Measurements from ENCODE around the gene HSDL2.
"Not testable (repeated sequence)": the region's sequence is repeated elsewhere in the genome, so short reads cannot be mapped to it uniquely, and the experiment has no call there.

The HSDL2 gene

DNA sequence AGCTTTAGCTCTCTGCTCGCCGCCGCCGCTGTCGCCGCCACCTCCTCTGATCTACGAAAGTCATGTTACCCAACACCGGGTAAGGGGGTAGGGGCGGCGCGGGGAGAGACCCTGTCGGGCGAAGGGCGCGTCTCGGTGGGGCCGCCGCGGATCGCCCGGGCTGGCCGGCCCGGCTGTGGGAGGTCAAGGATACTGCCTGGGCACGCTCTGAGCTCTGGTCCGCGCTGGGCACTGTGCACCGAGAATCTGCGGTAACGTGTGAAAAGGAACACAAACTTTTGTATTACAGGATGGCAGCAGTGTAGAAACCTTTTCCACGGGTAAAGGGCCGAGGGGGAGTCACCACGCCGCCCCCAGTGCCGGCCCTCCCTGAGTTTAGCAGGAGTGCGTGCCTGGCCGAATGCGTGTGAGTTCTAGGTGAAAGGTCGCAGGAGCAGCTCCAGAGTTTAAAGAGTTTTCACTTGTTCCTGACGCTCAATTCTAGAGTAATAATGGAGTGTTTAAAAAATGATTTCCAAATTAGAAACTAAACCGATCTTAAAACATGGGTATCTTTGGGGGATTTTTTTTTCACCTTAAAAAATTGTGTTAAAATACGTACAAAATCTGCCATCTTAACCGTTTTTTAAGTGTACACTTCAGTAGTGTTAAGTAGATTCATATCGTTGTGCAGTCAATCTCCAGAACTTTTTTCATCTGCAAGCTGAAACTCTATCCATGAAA is at the start of gene HSDL2:
Gene HSDL2, plus strand, starts transcription at position 7 of the 723 bp plus-strand sequence. Its CDS starts 56 bp downstream, at position 63.
- DNase-seq, result no peak

DNA sequence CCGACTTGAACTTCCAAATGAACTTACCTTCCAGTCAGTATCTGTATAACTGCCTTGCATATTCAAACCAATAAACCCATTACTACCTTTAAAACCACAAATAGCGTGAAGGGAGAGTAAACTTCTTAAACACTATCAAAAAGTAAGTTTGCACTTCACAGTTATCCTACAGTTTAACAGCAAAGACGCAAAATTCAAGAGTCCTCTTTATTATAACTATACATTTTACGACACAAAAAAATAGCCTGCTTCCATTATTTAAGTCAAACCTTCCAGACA is 48.3 kb upstream of the HSDL2 start:
- DNase-seq, result no peak

DNA sequence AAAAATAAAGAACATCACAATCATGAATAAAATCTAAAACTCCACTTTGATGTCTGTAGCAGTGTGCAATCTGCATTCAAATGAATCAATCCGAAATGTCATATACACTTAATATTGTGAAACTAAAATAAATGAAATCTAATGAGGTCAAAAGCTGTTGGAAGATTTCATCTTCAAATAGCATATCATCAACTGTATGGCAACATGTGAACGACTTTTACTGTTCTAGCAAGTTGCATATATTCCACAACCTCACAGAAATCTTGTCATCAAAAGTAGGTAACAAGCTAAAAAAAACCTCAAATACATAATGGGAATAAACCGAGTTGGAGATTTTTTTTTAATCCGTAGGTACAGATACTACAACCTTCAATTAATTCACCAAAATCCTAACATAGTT is 47.7 kb upstream of the HSDL2 start:
- DNase-seq, result no peak

DNA sequence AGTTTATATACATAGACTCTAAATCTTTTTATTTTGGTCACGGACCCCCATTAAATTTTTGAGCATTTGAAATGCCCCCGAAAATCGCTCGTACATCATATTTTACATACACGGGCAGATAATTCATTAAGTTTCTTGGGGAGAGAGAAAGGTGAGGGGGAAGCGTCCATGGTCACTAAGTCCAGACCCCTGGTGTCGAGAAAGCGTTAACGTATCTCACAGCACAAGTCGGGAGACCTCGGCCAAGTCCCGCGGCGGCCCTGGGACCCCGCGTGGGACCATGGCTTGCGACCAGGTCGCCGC is 47.3 kb upstream of the HSDL2 start:
- DNase-seq, result no peak

DNA sequence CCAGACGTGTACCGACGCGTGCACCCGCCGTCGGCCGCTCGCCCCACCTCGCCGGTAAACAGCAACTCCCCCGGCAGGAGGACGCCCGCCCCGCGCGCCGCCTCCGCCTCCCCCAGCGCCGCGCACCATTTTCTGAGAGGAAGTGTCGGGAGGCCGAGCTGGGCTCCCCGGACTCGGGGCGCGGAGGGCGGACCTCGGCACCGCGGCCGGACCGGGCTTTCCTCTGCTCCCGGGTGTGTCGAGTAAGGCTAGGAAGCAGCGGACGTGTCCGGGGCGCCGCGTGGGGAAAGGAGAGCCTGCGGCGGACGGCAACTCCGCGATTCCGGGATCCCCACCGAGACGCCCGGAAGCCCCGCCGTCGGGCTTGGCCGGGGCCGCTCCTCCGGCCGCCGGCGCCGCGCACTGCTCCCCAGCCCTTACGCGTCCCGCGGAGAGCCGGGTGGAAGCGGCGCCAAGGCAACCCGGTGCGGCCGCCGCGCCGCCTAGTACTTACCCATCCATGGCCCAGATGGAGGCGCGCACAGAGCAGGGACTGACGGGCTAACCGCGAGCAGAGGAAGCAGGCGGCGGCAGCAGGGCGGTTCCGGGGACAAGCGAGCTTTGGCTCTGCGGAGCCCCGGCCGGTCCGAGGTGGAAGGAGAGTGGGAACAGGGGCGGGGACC is 46.8 kb upstream of the HSDL2 start, which contains the start of gene PTBP3:
Gene PTBP3, minus strand, starts transcription at position 643 of the 662 bp plus-strand sequence. CDS start 35,754 bp downstream, outside the sequence.
- DNase-seq, result peak; percentile 81

DNA sequence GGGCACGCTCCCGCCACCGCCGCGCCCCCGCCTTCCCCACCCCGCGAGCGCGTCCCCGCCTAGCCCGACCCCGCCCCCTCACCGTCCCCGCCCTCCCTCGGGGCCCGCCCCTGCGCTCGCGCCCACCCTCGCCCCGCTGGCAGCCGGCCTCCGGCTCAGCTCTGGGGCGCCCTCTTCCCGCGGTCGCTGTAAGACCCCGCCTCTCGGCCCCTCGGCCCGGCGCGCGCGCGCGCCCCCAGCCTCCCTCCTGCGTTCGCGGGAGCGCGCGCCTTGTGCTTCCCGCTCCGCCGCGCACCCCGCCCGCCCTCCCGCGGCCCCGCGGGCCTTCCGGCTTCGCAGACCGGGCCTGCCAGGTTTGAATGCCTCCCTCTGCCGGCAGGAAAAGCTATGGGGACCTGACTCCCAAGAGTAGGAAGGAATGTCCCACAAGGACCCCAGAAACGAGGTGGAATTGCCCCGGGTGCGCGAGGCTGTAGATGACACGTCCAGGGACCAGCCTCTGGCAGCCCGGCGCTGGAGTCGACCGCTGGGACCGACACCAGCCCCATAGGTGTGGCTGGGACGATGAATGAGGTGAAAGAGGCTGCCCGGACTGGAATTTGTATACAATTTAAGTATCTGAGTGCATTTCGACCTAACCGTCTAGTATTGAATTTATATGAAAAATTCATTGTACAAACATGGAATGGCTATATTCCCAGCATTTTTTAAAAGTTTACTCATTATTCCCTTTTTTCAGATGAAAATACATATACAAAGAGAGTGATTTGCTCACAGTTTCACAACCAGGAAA is 46.1 kb upstream of the HSDL2 start:
- peak; percentile 92 for DNase-seq

DNA sequence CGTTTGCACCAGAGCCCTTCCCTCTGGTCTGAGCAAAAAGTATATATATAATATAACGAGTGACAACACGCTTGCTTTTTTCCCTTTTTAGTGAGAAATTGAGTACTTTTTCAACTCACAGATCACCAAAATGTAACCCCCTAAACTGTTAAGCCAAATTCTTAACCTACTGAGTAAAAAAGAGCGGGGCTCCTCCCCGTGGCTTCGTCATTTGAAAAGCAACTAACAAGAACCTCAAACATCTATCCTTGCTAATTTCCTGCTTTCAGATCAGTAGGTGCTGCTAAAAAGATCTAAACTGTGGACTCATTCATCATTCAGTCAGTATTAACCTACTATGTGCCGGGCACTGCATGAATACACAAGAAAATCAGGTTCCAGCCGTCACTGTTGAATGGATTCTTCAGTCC is 45.5 kb upstream of the HSDL2 start:
- DNase-seq, result peak; percentile 66

DNA sequence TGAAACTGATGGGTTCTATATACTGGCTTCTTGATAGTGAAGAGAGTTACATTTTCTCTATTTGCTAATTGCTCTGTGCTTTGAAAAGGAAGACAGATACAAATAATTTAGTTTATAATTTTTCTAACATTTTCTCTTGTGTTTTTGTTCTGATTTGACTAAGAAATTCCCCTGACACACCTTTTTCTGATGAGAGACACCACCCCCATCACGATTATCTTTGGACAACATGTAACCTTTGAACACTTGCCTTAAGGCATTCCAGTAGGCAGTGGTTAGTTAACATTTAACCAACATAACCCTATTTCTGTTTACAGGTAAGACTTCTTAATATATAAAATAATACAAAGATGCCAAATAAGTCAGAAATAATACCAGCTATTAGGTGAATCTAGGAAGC is 42.4 kb upstream of the HSDL2 start:
- DNase-seq, result no peak

DNA sequence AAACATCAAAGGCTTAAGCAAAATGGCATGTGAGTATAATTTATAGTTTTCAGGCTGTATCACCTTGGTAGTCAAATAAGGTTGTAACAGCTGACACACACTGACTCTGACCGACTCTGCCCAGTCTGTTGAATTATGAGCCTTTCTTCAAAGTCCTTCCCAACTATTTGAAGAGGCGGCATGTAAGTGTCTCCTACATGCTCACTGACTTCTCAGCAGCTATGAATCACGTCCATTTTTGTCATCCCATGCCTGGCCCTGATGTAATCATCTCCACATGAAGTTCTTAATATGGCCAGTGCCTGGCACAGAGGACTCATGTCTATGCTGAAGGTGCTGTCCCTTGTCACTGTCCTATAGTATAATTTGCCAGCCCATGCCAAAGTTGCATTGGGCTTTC is 41.3 kb upstream of the HSDL2 start:
- no peak for DNase-seq

DNA sequence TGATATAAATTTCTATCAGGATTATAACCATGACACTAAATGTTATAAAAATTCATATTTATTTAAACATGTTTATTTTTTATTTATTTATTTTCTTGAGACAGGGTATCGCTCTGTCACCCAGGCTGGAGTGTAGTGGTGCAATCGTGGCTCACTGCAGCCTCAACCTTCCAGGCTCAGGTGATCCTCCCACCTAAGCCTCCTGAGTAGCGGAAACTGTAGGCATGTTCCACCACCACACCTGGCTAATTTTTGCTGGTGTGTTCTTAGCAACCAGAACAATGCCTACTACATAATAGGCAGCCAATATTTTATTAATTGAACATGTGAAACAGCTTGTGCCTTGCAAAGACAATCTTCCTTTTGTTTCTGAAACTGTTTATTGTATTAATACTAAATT is 40.0 kb upstream of the HSDL2 start:
- no peak for DNase-seq

DNA sequence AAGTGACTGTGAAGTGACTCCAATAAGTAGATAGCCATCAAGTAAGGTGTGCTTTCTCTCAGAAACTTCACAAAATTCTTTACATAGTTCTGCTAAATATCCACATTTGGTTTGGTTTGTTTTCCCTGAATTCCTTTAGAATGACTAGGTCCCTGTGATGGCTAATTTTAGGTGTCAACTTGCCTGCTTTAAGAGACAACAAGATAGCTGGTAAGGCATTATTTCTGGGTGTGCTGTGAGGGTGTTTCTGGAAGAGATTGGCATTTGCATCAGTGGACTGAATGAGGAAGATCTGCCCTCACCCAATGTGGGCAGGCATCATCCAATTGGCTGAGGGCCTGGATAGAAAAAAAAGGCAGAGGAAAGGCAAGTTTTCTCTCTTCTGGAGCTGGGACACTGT is 38.2 kb upstream of the HSDL2 start:
- DNase-seq, result no peak

DNA sequence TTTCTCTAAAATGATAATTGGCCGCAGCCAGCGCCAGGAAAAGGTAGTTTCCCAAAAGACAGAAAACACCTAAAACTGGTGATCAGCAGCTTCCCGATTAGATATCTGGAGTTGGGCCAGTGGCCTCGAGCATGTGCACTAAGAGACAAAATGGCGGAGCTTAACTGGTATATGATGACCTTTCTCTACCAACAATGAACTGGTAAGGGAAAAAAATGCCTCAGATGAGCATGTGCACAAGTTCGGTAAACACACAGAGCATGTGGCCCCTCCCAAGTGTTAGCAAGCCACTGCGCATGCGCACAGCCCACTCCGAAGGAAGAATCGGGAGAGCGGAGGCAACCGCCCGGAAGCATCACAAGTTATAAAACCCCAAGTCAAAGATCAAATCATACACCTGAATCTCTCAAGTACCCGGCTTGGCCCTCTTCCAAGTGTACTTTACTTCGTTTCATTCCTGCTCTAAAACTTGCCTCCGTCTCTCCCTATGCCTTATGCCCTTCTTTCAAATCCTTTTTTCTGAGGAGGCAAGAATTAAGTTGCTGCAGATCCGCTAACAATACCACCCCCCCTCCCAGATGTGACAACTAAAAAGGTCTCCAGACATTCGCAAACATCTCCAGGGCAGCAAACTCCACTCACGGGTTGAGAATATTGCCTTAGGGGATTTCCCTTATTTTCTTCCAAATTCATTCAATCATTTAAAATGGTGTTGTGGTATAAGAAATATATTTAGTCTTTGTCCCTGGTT is 31.5 kb upstream of the HSDL2 start:
- peak; percentile 75 for DNase-seq

DNA sequence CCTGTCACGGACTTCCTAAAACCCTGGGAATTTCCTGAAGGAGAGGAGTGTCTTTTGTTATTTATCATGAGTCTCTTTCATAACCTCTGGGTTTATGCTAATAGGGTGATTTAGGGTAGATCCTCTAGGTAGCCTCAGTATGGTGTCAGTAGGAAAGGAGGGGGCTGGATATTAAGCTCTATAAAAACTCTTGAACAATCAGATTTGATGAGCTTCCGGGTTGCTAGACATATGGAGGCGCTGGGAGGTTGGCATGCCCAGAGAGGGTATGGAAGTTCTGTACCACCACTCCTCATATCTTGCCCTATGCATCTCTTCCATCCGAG is 30.9 kb upstream of the HSDL2 start:
- no peak for DNase-seq

DNA sequence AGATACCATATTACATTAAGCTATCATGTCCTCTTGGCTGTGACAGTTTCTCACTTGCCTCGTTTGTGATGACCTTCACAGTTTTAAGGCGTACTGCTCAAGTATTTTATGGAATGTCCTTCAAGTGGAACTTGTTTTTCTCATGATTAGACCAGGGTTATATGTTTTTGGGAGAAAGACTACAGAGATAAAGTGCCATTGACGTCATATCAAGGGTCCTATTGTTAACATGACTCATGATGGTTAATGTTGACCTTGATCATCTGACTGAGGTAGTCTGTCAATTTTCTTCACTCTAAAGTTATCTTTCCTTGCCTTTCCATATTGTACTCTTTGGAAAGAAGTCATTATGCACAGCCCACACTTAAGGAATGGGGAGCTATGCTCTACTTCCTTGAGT is 28.7 kb upstream of the HSDL2 start:
- no peak for DNase-seq

DNA sequence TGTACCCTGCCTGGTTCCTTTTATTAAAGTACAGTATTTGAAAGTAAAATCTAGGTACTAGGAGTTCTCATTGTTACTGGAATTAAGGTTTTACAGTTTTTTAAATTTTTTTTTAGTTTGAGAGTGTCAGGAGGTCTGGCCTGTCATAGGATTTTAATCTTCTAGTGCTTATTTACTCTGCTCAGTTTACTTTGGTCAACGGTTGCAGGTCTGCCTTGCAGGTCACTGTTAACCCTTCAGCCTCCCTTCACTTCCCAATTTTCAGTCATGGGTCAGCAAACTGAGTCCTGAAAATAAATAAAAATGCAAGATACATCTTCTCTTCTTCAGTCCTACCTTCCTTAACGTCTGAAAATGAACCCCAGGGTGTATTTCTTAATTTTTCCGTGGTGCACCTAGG is 27.7 kb upstream of the HSDL2 start:
- DNase-seq, result no peak

DNA sequence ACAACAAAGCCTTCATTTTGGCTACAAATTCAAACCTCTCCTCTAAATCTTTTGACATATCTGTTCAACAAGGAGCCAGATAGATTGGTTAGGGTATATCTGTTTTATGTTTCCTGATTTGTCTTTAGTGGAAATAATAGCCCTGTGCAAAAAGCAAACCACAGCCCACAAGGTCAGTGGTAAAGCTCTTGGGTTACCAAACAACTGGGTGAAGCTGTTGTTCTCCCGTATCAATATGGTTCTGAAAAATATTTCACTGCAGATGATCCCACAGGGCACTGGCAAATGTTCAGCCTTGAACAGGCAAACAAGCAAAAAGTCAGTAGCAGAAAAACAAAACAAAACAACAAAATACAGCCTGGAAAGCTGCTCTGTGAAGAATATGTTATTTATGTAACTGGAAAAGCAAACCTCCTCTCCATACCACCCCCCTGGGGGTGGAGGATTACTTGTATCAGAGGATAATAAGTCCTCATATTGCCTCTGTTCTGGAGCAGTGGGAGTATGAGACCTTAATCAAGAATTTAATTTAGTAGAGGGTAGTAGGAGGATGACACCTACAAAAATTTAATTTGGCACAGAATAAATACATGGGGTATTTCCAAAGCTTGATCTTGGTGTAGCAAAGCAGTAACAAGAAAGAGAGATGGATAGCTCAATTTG is 25.7 kb upstream of the HSDL2 start:
- DNase-seq, result no peak

DNA sequence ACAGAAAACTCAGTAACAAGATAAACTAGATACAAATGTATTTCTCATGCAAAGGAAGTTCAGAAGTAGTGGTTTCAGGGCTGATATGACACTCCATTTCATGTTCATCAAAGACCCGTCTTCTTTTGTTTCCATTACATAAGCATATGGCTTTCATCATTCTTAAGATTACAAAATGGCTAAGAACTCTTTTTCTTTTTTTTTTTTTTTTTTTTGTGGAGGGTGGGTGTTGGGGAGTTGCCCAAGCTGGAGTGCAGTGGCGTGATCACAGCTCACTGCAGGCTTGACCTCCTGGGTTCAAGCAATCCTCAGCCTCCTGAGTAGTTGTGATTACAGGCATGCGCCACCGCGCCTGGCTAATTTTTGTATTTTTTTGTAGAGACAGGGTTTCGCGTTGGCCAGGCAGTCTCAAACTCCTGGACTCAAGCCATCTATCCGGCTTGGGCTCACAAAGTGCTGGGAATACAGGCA is 24.4 kb upstream of the HSDL2 start:
- no peak for DNase-seq

DNA sequence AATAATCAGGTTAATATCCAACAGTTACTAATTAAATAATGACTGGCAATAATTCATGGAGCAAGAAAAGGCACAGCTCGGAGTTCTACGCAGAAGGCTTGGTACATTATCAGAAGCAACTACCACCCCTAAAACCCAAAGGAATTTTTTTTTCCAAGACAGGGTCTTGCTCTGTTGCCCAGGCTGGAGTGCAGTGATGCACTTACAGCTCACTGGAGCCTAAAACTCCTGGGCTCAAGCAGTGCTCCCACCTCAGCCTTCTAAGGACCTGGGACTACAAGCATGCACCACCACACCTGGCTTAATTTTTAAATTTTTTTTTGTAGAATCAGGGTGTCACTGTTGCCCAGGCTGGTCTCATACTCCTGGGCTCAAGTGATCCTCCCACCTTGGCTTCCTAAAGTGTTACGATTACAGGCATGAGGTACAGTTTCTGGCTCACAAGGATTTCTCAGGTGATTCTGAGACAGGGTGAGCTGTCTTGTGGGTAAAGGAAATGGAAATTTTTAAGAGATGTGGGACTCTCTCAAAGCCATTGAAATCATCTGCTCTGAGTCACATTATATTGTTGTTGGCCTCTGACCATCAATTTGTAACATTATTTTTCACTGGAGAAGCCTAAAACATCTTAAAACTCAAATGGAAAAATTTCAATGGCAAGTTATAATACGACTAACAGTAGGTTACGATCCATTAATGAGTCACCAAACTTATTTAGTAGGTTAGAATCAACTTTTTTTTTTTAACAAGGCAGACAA is 19.7 kb upstream of the HSDL2 start:
- no peak for DNase-seq

DNA sequence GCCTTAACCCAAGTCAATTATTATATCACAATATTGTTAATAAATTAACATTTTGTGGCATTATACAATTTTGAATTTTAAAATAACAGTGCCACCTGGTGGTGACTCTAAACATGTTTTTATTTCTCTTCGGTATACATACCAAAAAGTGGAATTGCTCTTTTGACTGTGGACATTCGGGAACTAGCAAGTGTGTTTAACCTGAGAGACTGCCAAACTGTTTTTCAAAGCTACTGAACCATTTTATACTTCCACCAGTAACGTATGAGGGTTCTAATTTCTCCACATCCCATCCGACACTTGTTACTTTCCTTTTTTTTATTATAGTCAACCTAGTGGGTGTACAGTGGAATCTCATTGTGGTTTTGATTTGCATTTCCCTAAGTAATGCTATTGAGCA is 18.3 kb upstream of the HSDL2 start:
- no peak for DNase-seq

DNA sequence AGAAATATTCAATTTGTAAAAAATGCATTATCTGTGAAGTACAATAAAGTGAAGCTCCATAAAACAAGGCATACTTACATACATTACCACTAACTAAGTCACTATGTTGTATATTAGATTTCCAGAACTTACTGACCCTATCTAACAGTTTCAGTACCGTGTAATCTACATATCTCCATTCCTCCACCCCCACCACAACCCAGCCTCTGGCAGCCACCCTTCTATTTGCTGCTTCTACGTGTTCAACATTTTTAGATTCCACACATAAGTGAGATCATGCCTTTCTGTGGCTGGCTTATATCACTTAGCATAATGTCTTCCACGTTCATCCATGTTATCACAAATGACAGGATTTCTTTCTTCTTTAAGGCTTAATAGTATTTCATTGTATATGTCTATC is 15.1 kb upstream of the HSDL2 start:
- no peak for DNase-seq

DNA sequence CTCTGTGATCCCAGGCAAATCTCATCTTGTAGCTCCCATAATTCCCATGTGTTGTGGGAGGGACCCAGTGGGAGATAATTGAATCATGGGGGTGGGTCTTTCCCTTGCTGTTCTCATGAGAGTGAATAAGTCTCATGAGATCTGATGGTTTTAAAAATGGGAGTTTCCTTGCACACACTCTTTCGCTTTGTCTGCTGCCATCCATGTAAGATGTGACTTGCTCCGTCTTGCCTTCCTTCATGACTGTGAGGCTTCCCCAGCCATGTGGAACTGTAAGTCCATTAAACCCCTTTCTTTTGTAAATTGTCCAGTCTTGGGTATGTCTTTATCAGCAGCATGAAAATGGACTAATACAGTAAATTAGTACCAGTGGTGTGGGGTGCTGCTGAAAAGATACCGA is 14.7 kb upstream of the HSDL2 start:
- not testable (repeated sequence) for DNase-seq

DNA sequence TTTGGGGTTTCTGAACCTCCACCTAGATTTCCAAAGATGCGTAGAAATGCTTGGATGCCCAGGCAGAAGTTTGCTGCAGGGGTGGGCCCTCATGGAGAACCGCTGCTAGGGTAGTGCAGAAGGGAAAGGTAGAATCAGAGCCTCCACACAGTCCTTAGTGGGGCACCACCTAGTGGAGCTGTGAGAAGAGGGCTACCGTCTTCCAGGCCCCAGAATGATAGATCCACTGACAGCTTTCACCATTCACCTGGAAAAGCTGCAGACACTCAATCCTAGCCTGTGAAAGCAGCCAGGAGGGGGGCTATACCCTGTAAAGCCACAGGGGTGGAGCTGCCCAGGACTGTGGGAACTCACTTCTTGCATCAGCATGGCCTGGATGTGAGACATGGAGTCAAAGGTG is 13.3 kb upstream of the HSDL2 start:
- DNase-seq, result no peak
